Measurements from ENCODE around the gene ANTKMT.

GRCh38 chr16:728131-728889 lies 7.4 kb downstream of the ANTKMT start:
- TF ChIP-seq CTCF (conservative IDR thresholded peaks at IDR 0.05; ENCODE audit: low read depth, low read length) (no peak), NFE2L2 (IDR thresholded peaks at IDR 0.05; ENCODE audit: low read depth, low read length) (no peak), BHLHE40 (IDR thresholded peaks at IDR 0.05; ENCODE audit: low read depth, low read length) (peak; percentile 14; the same call in 1 of the 2 replicates), USF2 (IDR thresholded peaks at IDR 0.05; ENCODE audit: low read depth, low read length) (0 out of 2 replicates have a peak, but pooled peaks have one; percentile 18), POLR2A (IDR thresholded peaks at IDR 0.05; ENCODE audit: low read depth, low read length) (peak; percentile 24; the same call in 1 of the 2 replicates), MAZ (IDR thresholded peaks at IDR 0.05; ENCODE audit: borderline replicate concordance, low read depth, low read length) (peak; percentile 70; the same call in 1 of the 2 replicates), RAD21 (IDR thresholded peaks at IDR 0.05; ENCODE audit: low read length) (no peak), SMC3 (IDR thresholded peaks at IDR 0.05; ENCODE audit: low read depth, low read length) (no peak), ELK1 (IDR thresholded peaks at IDR 0.05; ENCODE audit: borderline replicate concordance, low read depth, low read length) (no peak)

All from IMR-90 (cell line).